PC-3 (cell line): ENCODE measurements around the gene RPS6KA2. TPM values are rescaled to one million over a fixed set of nuclear protein-coding genes. Genes with fewer than 3 reads are reported as not detected.

ENCODE experiments used
- ATAC-seq: fragments of 200-7000 bp; cut with Tn5 transposase; 2 replicates; pipeline ENCODE4 v1.9.1; 2020; ENCODE audit warnings: mild to moderate bottlenecking, moderate library complexity
- BruUV-seq: library from RNA; stranded (reverse); fragments of 400-500 nt; replicated peaks from 2 replicates; lab custom pipeline; 2021; lab: Mats Ljungman, UMichigan
- CTCF ChIA-PET: fragments of 300-600 bp; sonication (Branson Sonifier 250); formaldehyde crosslinking; loops from one replicate; lab custom pipeline; 2022; ENCODE audit warnings: antibody characterized with exemption; lab: Charles Lee
- POLR2A ChIA-PET: fragments of 300-600 bp; sonication (Branson Sonifier 250); formaldehyde crosslinking; loops from one replicate; lab custom pipeline; 2022; ENCODE audit warnings: antibody characterized with exemption; ENCODE audit not compliant: unreplicated experiment; lab: Charles Lee
- DNase-seq: peaks from one replicate; pipeline ENCODE4 v3.0.0-alpha.2; 2015
- H2AFZ ChIP-seq: fragments of 300-600 bp; sonication (generic); 2 replicates; pipeline ENCODE4 v1.6.0; 2016; ENCODE audit warnings: antibody characterized with exemption, low read length
- H3F3A ChIP-seq: fragments of 300-600 bp; sonication (generic); one replicate; pipeline ENCODE4 v1.6.0; 2017; ENCODE audit warnings: antibody characterized with exemption, low read length, control low read depth, mild to moderate bottlenecking; ENCODE audit not compliant: unreplicated experiment
- H3K27ac ChIP-seq: fragments of 300-600 bp; sonication (generic); 2 replicates; pipeline ENCODE4 v1.5.1; 2016; ENCODE audit warnings: mild to moderate bottlenecking, low read length
- H3K27me3 ChIP-seq: fragments of 300-600 bp; sonication (generic); 2 replicates; pipeline ENCODE4 v1.6.1; 2016; ENCODE audit warnings: low read length, mixed read lengths
- H3K36me3 ChIP-seq: fragments of 300-600 bp; sonication (generic); 2 replicates; pipeline ENCODE4 v1.6.1; 2016; ENCODE audit warnings: low read depth, mixed run types, low read length, mixed read lengths
- H3K4me1 ChIP-seq: fragments of 300-600 bp; sonication (generic); 2 replicates; pipeline ENCODE4 v1.5.1; 2016; ENCODE audit warnings: low read length; ENCODE audit not compliant: insufficient read depth
- H3K4me2 ChIP-seq: fragments of 300-600 bp; sonication (generic); 2 replicates; pipeline ENCODE4 v1.6.0; 2016; ENCODE audit warnings: low read length
- H3K4me3 ChIP-seq: fragments of 300-600 bp; sonication (generic); 2 replicates; pipeline ENCODE4 v1.5.1; 2016; ENCODE audit warnings: mild to moderate bottlenecking, low read length, mixed read lengths
- H3K79me2 ChIP-seq: fragments of 300-600 bp; sonication (generic); 2 replicates; pipeline ENCODE4 v1.6.1; 2017; ENCODE audit warnings: low read length, mixed read lengths
- H3K9ac ChIP-seq: fragments of 300-600 bp; sonication (generic); 2 replicates; pipeline ENCODE4 v1.6.0; 2016; ENCODE audit warnings: mild to moderate bottlenecking, low read length
- H3K9me2 ChIP-seq: fragments of 300-600 bp; sonication (generic); replicated peaks from 2 replicates; pipeline ENCODE4 v1.6.1; 2016; ENCODE audit warnings: mixed run types, low read length, mixed read lengths
- H3K9me3 ChIP-seq: fragments of 300-600 bp; sonication (generic); 2 replicates; pipeline ENCODE4 v1.6.1; 2016; ENCODE audit warnings: low read length, mixed read lengths
- H4K20me1 ChIP-seq: fragments of 300-600 bp; sonication (generic); 2 replicates; pipeline ENCODE4 v1.6.1; 2016; ENCODE audit warnings: low read length, mixed read lengths
- EZH2 ChIP-seq: fragments of 300-600 bp; sonication (generic); IDR thresholded peaks from one replicate; pipeline ENCODE4 v1.6.1; 2017; ENCODE audit warnings: antibody characterized with exemption, mild to moderate bottlenecking, low read length; ENCODE audit not compliant: unreplicated experiment
- EZH2phosphoT487 ChIP-seq: fragments of 300-600 bp; sonication (generic); IDR thresholded peaks from 2 replicates; pipeline ENCODE4 v1.6.1; 2018; ENCODE audit warnings: mild to moderate bottlenecking, antibody characterized with exemption, low read length, borderline replicate concordance
- intact Hi-C: fragments of 100-400 bp; cut with micrococcal nuclease; formaldehyde crosslinking; loops from 2 replicates; pipeline ENCODE4 v1.9.0; 2023
- total RNA-seq: library from RNA; depleted of rRNA; stranded (reverse); fragments of >200 nt; gene quantifications from 2 replicates; pipeline ENCODE4 v1.2.3, GENCODE V29; 2014
- TF ChIP-seq, protein P1 (sequence below): fragments of 300-600 bp; sonication (generic); conservative IDR thresholded peaks from 2 replicates; pipeline ENCODE4 v1.5.1; 2017; ENCODE audit warnings: antibody characterized with exemption, low read depth, mild to moderate bottlenecking, low read length

RPS6KA2 gene
- total RNA-seq, 1 experiment from 2014 or later, result 5.1 TPM

DNA sequence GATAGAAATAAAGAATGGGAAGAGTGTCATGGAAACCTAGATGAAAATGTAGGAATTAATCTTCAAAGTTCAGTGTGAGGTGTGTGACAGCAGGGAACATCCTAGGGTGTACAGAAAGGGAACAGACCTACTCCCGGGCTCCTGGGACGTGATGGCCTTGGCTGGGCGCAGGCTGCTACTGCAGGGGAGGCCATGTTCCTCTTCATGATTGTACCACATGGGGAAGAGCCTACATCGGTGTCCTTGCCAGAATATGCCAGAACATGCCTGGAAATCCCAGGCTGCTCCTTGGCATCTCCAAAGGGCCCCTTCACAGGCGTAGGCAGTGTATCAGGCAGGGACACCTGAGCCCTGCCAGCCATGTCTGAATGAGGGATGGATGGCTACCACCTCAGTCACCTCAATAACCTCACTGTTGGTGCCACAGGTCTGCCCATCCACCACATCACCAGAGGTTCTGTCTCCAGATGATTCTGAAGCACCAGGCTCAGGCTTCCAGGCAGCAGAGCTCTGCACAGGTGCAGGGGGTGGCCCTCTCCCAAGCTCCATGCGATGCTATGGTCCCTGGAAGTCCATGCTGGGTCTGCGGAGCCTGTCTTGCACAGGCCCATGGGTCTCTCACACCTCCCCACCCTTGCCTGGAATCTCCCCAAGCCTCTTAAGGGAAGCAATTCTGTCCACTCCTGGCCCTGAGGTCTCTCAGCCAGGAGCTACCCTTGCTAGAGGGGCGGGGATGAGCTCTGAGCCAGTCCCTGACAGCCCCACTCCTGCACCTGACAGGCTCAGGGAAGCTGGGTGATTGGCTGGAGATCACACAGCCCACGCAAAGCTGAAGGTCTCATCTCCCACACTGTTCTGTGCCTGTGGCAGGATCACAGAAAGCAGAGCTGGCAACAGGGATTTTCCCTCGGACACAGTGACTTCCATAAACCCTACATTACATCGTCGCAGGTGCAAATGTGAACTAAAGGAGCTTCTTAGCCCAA lies 60.7 kb downstream of the RPS6KA2 start:
- H3K79me2 ChIP-seq, result no peaks in the 10 kb centered on the region
- H2AFZ ChIP-seq, result no peak overlapping the region
- ChIA-PET CTCF (no interaction called here), POLR2A (interaction anchor here (0.8 kb wide), 1 partner anchor 61 kb away, joined by 3 read pairs; no protein-coding TSS in a partner anchor)
- TF ChIP-seq, protein P1, sequence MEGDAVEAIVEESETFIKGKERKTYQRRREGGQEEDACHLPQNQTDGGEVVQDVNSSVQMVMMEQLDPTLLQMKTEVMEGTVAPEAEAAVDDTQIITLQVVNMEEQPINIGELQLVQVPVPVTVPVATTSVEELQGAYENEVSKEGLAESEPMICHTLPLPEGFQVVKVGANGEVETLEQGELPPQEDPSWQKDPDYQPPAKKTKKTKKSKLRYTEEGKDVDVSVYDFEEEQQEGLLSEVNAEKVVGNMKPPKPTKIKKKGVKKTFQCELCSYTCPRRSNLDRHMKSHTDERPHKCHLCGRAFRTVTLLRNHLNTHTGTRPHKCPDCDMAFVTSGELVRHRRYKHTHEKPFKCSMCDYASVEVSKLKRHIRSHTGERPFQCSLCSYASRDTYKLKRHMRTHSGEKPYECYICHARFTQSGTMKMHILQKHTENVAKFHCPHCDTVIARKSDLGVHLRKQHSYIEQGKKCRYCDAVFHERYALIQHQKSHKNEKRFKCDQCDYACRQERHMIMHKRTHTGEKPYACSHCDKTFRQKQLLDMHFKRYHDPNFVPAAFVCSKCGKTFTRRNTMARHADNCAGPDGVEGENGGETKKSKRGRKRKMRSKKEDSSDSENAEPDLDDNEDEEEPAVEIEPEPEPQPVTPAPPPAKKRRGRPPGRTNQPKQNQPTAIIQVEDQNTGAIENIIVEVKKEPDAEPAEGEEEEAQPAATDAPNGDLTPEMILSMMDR, result no peak
- TF ChIP-seq EZH2, result no peak
- no peak for TF ChIP-seq EZH2phosphoT487
- DNase-seq (no peak), ATAC-seq (peak; percentile 17)
- peaks cover 21% of the 10 kb centered on the region for H3K4me1 ChIP-seq
- H3F3A ChIP-seq, result no peaks in the 10 kb centered on the region
- H4K20me1 ChIP-seq, result no peaks in the 10 kb centered on the region
- no TSS peak for BruUV-seq
- H3K9me3 ChIP-seq, result no peaks in the 10 kb centered on the region
- H3K27ac ChIP-seq, result peak overlapping the region; percentile 78
- H3K9me2 ChIP-seq, result no peaks in the 10 kb centered on the region
- H3K4me3 ChIP-seq, result no peak overlapping the region
- no peaks in the 10 kb centered on the region for H3K36me3 ChIP-seq
- peak overlapping the region; percentile 37 for H3K9ac ChIP-seq
- H3K27me3 ChIP-seq, result no peaks in the 10 kb centered on the region
- peak overlapping the region; percentile 42 for H3K4me2 ChIP-seq
- intact Hi-C loops, result no loop called here

DNA sequence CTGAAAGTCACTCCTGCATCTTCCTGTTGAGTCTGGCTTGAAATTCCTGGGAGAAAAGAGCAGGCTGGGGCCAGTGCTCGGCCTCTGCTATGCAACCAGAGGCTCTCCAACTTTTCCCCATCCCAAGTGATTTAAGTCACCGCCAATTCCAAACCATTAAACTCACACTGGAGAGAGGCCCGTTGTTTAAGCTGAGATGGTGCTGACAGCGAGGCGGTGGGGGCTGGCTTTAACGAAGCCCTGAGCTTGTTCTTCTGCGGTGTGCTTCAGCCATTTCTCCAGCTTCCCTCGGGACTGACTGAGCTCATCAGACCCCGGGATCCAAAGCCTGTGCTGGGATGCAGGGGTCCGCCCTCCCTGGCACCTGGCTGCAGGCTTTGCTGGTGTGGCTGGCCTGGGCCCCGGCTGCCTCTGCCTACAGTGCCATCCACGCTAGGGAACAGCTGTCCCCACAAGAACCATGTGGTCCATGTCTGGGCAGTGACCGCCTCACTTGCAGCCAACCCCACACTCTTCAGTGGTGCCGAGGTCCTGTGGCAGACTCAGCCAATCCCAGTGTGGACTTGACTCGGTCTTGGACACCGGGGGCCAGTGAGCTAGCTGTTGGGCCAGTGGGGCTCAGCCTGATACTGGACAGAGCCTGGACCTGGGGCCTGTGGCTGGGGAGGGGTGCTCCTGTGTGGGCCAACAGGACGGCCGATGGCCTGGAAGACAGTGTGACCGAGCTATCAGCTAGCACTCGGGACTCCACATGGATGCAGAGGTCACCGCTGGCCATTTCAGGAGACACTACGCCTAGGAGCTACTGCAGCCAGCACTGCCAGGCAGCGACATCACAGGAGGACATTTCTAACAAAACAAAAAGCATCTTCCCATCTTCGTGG lies 61.7 kb downstream of the RPS6KA2 start:
- ATAC-seq (no peak), DNase-seq (no peak)
- H3K79me2 ChIP-seq, result no peaks in the 10 kb centered on the region
- no peak overlapping the region for H3K4me2 ChIP-seq
- no peaks in the 10 kb centered on the region for H3K9me3 ChIP-seq
- no peaks in the 10 kb centered on the region for H3K36me3 ChIP-seq
- H3K9me2 ChIP-seq, result no peaks in the 10 kb centered on the region
- intact Hi-C loops, result no loop called here
- ChIA-PET CTCF (no interaction called here), POLR2A (no interaction called here)
- H3F3A ChIP-seq, result no peaks in the 10 kb centered on the region
- no peaks in the 10 kb centered on the region for H3K27me3 ChIP-seq
- H3K9ac ChIP-seq, result no peak overlapping the region
- no TSS peak for BruUV-seq
- H2AFZ ChIP-seq, result no peak overlapping the region
- TF ChIP-seq EZH2 (no peak), EZH2phosphoT487 (no peak)
- TF ChIP-seq, protein P1, result no peak
- peaks cover 21% of the 10 kb centered on the region for H3K4me1 ChIP-seq
- H3K4me3 ChIP-seq, result no peak overlapping the region
- H3K27ac ChIP-seq, result no peak overlapping the region
- H4K20me1 ChIP-seq, result no peaks in the 10 kb centered on the region
